Measurements from ENCODE around the gene KIRREL1. TPM values are rescaled to one million over a fixed set of nuclear protein-coding genes. Genes with fewer than 3 reads are reported as not detected.

The KIRREL1 gene
- total RNA-seq, 1 experiment from 2014 or later = 101 TPM

- ChIA-PET POLR2A (interaction anchor here (0.7 to 8.0 kb wide), 11 partner anchors 8 to 1016 kb away, joined by 3 to 114 read pairs (median 5); partner anchors contain the start of gene IFI16), CTCF (interaction anchor here (0.6 to 42.3 kb wide), 13 partner anchors 10 to 125 kb away, joined by 3 to 2587 read pairs (median 116); a partner anchor contains a TSS)
- H3K36me3 Mint-ChIP-seq (ENCODE audit: insufficient read depth, unreplicated experiment) = peaks cover 7% of the 10 kb centered on the region
- peak; percentile 20 for DNase-seq (ENCODE audit: unreplicated experiment)
- H3K9me3 Mint-ChIP-seq (ENCODE audit: unreplicated experiment) = no peaks in the 10 kb centered on the region
- intact Hi-C loops (cut with micrococcal nuclease) = loop anchor here (1.0 kb wide), 1 partner anchor 16 kb away; no protein-coding TSS in a partner anchor
- peaks cover 45% of the 10 kb centered on the region for H3K4me1 Mint-ChIP-seq (ENCODE audit: insufficient read depth, unreplicated experiment)
- H3K27ac Mint-ChIP-seq (ENCODE audit: low read depth, unreplicated experiment) = peak overlapping the region; percentile 10
- H3K27me3 Mint-ChIP-seq (ENCODE audit: insufficient read depth, unreplicated experiment) = no peaks in the 10 kb centered on the region
- no TSS peak for BruUV-seq (replicated peaks)
- H3K4me3 Mint-ChIP-seq (ENCODE audit: unreplicated experiment) = peak overlapping the region; percentile 72
- TF ChIP-seq CTCF (IDR thresholded peaks at IDR 0.05; ENCODE audit: unreplicated experiment) = no peak
These were observed 617 bp downstream of the KIRREL1 start for GRCh38 chr1:157993918-157994605.

GRCh38 chr1:157994704-157995582 is 1.5 kb downstream of the KIRREL1 start:
- peak; percentile 56 for DNase-seq (ENCODE audit: unreplicated experiment)
- POLR2A ChIA-PET = interaction anchor here (0.7 to 8.0 kb wide), 13 partner anchors 10 to 1015 kb away, joined by 3 to 114 read pairs (median 6); partner anchors contain the start of gene IFI16
- no peaks in the 10 kb centered on the region for H3K27me3 Mint-ChIP-seq (ENCODE audit: insufficient read depth, unreplicated experiment)
- CTCF ChIA-PET = interaction anchor here (0.6 to 42.3 kb wide), 19 partner anchors 10 to 1158 kb away, joined by 3 to 2587 read pairs (median 5); partner anchors contain the start of gene AIM2
- H3K9me3 Mint-ChIP-seq (ENCODE audit: unreplicated experiment) = no peaks in the 10 kb centered on the region
- H3K36me3 Mint-ChIP-seq (ENCODE audit: insufficient read depth, unreplicated experiment) = peaks cover 7% of the 10 kb centered on the region
- TSS peak; percentile 32 for BruUV-seq (replicated peaks)
- no peak for TF ChIP-seq CTCF (IDR thresholded peaks at IDR 0.05; ENCODE audit: unreplicated experiment)
- peak overlapping the region; percentile 72 for H3K4me3 Mint-ChIP-seq (ENCODE audit: unreplicated experiment)
- H3K4me1 Mint-ChIP-seq (ENCODE audit: insufficient read depth, unreplicated experiment) = peaks cover 52% of the 10 kb centered on the region
- H3K27ac Mint-ChIP-seq (ENCODE audit: low read depth, unreplicated experiment) = peak overlapping the region; percentile 10
- intact Hi-C loops (cut with micrococcal nuclease) = loop anchor here (1.0 kb wide), 1 partner anchor 15 kb away; no protein-coding TSS in a partner anchor

- peak overlapping the region; percentile 72 for H3K4me3 Mint-ChIP-seq (ENCODE audit: unreplicated experiment)
- no peak for DNase-seq (ENCODE audit: unreplicated experiment)
- no TSS peak for BruUV-seq (replicated peaks)
- CTCF ChIA-PET = interaction anchor here (0.6 to 42.3 kb wide), 15 partner anchors 17 to 1159 kb away, joined by 3 to 2587 read pairs (median 4); partner anchors contain the start of gene AIM2
- H3K27ac Mint-ChIP-seq (ENCODE audit: low read depth, unreplicated experiment) = peak overlapping the region; percentile 10
- no peaks in the 10 kb centered on the region for H3K9me3 Mint-ChIP-seq (ENCODE audit: unreplicated experiment)
- POLR2A ChIA-PET = interaction anchor here (0.7 to 8.0 kb wide), 7 partner anchors 9 to 49 kb away, joined by 3 to 114 read pairs (median 6); no protein-coding TSS in a partner anchor
- TF ChIP-seq CTCF (IDR thresholded peaks at IDR 0.05; ENCODE audit: unreplicated experiment) = no peak
- H3K4me1 Mint-ChIP-seq (ENCODE audit: insufficient read depth, unreplicated experiment) = peaks cover 60% of the 10 kb centered on the region
- intact Hi-C loops (cut with micrococcal nuclease) = no loop called here
- H3K36me3 Mint-ChIP-seq (ENCODE audit: insufficient read depth, unreplicated experiment) = peaks cover 8% of the 10 kb centered on the region
- H3K27me3 Mint-ChIP-seq (ENCODE audit: insufficient read depth, unreplicated experiment) = no peaks in the 10 kb centered on the region
These were observed 2.2 kb downstream of the KIRREL1 start for GRCh38 chr1:157995583-157996169.
